Lung (tissue), 12 donors: ENCODE data around the gene EGFR. TPM values are rescaled to one million over a fixed set of nuclear protein-coding genes. Genes with fewer than 3 reads are reported as not detected.

Experiments used
- ATAC-seq: fragments of 200-7000 bp; cut with Tn5 transposase; one replicate; pipeline ENCODE4 v1.9.1; 2020; ENCODE audit warnings: moderate number of reproducible peaks; ENCODE audit not compliant: insufficient read depth, low FRiP score
- DNase-seq, 3 donors: peaks; one replicate each; pipeline ENCODE4 v3.0.0-alpha.2; 2013 to 2017
- H3K27ac ChIP-seq, 2 donors: one replicate each; pipeline ENCODE4 v1.5.1; 2013; ENCODE audit warnings: mild to moderate bottlenecking in 2 of 2, moderate library complexity in 2 of 2, control low read depth in 1 of 2, inconsistent platforms in 1 of 2, low read depth in 1 of 2, low read length in 1 of 2
- H3K27me3 ChIP-seq, 3 donors: one replicate each; pipeline ENCODE4 v1.5.1; 2013; ENCODE audit warnings: low read length in 2 of 3; ENCODE audit not compliant: control insufficient read depth in 3 of 3, insufficient read depth in 3 of 3
- H3K36me3 ChIP-seq, 4 donors: one replicate each; pipeline ENCODE4 v1.5.1; 2013; ENCODE audit warnings: low read length in 4 of 4, mild to moderate bottlenecking in 1 of 4, moderate library complexity in 1 of 4; ENCODE audit not compliant: control insufficient read depth in 4 of 4, insufficient read depth in 4 of 4
- H3K4me1 ChIP-seq, 5 donors: one replicate each; pipeline ENCODE4 v1.5.1; 2013; ENCODE audit warnings: low read length in 5 of 5, mild to moderate bottlenecking in 2 of 5, moderate library complexity in 1 of 5; ENCODE audit not compliant: control insufficient read depth in 5 of 5, insufficient read depth in 5 of 5
- H3K4me3 ChIP-seq: one replicate; pipeline ENCODE4 v1.5.1; 2013; ENCODE audit warnings: mild to moderate bottlenecking, control low read depth, moderate library complexity
- H3K9ac ChIP-seq, 2 donors: one replicate each; pipeline ENCODE4 v1.5.1; 2013; ENCODE audit warnings: low read length in 2 of 2, control low read depth in 1 of 2; ENCODE audit not compliant: insufficient read depth in 1 of 2
- H3K9me3 ChIP-seq, 4 donors: one replicate each; pipeline ENCODE4 v1.5.1; 2013; ENCODE audit warnings: low read length in 3 of 4, mild to moderate bottlenecking in 1 of 4, moderate library complexity in 1 of 4; ENCODE audit not compliant: control insufficient read depth in 4 of 4, insufficient read depth in 3 of 4
- CTCF ChIP-seq: IDR thresholded peaks from 2 replicates; pipeline ENCODE4 v1.5.1; 2012; ENCODE audit warnings: mild to moderate bottlenecking; ENCODE audit errors: control extremely low read depth, extremely low read depth
- WGBS, 2 donors: extraction: QIAGEN DNeasy Blood & Tissue Kit; methylation state at CpG; one replicate each; pipeline ENCODE4 v1.1.7; 2013; 5-methylcytosine and 5-hydroxymethylcytosine counted together
- polyA plus RNA-seq, 2 donors: library from polyadenylated mRNA; stranded (reverse); fragments of 200-250 nt; gene quantifications; one replicate each; pipeline ENCODE4 v1.2.1, GENCODE V29; 2013
- total RNA-seq, 2 donors: library from RNA; depleted of rRNA in 1 of 2; stranded (reverse); fragments of >200 nt in 1 of 2; gene quantifications; one replicate each; pipeline ENCODE4 v1.2.1, GENCODE V29; 2014 to 2021
- donor health status: control.
- donor health status: control.
- donor health status: Bipolar disorder and iron deficiency.
- donor health status: healthy.
- donor health status: DM: yes; HTN: yes; CAD: no.

Gene EGFR
- total and polyA plus RNA-seq, 4 donors, result 11.6 to 78.7 (median 37.1) TPM

- Histone ChIP-seq H3K27ac (no peak overlapping the region), H3K9me3 (no peaks in the 10 kb centered on the region), H3K4me1 (peaks cover 0 to 3% (median 0%) of the 10 kb centered on the region in 5 donors), H3K27me3 (no peaks in the 10 kb centered on the region), H3K9ac (no peak overlapping the region), H3K36me3 (no peaks in the 10 kb centered on the region), H3K4me3 (no peak overlapping the region)
- WGBS, 2 donors, result 78 to 82% methylated on average over 7 of the region's 7 CpGs
- ATAC-seq (no peak), DNase-seq (peak in 2 of 3 donors; percentile 40 to 69)
- TF ChIP-seq CTCF, result no peak
Measured at GRCh38 chr7:54985426-54986330, 33.1 kb upstream of the EGFR start.

DNA sequence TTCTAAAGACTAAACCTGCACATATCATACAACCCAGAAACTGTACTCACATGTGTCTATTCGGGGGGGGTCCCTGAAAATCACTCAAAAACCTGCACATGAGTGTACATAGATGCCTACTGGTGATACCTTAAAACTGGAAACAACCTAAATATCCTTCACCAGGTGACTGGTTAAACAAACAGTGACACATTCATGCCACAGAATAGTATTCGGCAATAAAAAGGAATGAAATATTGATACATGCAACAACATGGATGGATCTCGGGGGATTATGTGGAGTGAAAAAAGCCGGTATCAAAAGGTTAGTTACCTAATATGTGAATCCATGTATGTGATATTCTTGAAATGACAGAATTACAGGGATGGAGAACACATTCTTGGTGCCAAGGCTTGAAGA lies 32.1 kb upstream of the EGFR start:
- DNase-seq, result no peak
- Histone ChIP-seq H3K36me3 (no peaks in the 10 kb centered on the region), H3K4me3 (no peak overlapping the region), H3K27ac (no peak overlapping the region), H3K27me3 (no peaks in the 10 kb centered on the region), H3K9me3 (peaks cover 0 to 2% (median 0%) of the 10 kb centered on the region in 4 donors), H3K9ac (no peak overlapping the region), H3K4me1 (peaks cover 0 to 3% (median 0%) of the 10 kb centered on the region in 5 donors)
- ATAC-seq, result no peak
- TF ChIP-seq CTCF, result no peak
- 82 to 87% methylated on average over 4 of the region's 4 CpGs for WGBS, 2 donors

- Histone ChIP-seq H3K36me3 (no peaks in the 10 kb centered on the region), H3K4me1 (peaks cover 0 to 3% (median 0%) of the 10 kb centered on the region in 5 donors), H3K4me3 (no peak overlapping the region), H3K9ac (no peak overlapping the region), H3K9me3 (peaks cover 0 to 2% (median 0%) of the 10 kb centered on the region in 4 donors), H3K27ac (no peak overlapping the region), H3K27me3 (no peaks in the 10 kb centered on the region)
- TF ChIP-seq CTCF, result no peak
- DNase-seq (no peak), ATAC-seq (no peak)
- WGBS, 2 donors, result 48 to 74% methylated on average over 1 of the region's 1 CpG
Measured at GRCh38 chr7:54987772-54988171, 31.0 kb upstream of the EGFR start.
